H9 (cell line): Measurements from ENCODE around the gene DAPK1. TPM values are rescaled to one million over a fixed set of nuclear protein-coding genes. Genes with fewer than 3 reads are reported as not detected.
A peak's percentile ranks its signal among the peaks of the same experiment; 100 is the strongest.

ENCODE experiments used
- DNase-seq: peaks from one replicate; pipeline ENCODE4 v3.0.0-alpha.2; 2017
- H2AFZ ChIP-seq: one replicate; pipeline ENCODE4 v1.6.1; 2013; ENCODE audit warnings: mild to moderate bottlenecking, low read length, control low read depth, moderate library complexity
- H2AK5ac ChIP-seq: 2 replicates; pipeline ENCODE4 v1.6.1; 2013; ENCODE audit warnings: low read length, control low read depth, mixed read lengths; ENCODE audit not compliant: insufficient read length
- H2BK120ac ChIP-seq: one replicate; pipeline ENCODE4 v1.6.1; 2013; ENCODE audit warnings: low read depth, mild to moderate bottlenecking, low read length, control low read depth, inconsistent platforms; ENCODE audit not compliant: poor library complexity, severe bottlenecking
- H2BK12ac ChIP-seq: 2 replicates; pipeline ENCODE4 v1.6.1; 2013; ENCODE audit warnings: low read length, control low read depth, mixed read lengths, low read depth; ENCODE audit not compliant: insufficient read length
- H2BK15ac ChIP-seq: 2 replicates; pipeline ENCODE4 v1.6.1; 2013; ENCODE audit warnings: low read depth, low read length, control low read depth
- H2BK20ac ChIP-seq: one replicate; pipeline ENCODE4 v1.6.1; 2013; ENCODE audit warnings: low read depth, mild to moderate bottlenecking, low read length, control low read depth, inconsistent platforms; ENCODE audit not compliant: poor library complexity, severe bottlenecking
- H2BK5ac ChIP-seq: 2 replicates; pipeline ENCODE4 v1.6.1; 2013; ENCODE audit warnings: low read length, control low read depth, mixed read lengths; ENCODE audit not compliant: insufficient read length
- H3K14ac ChIP-seq: 2 replicates; pipeline ENCODE4 v1.6.1; 2013; ENCODE audit warnings: low read length, control low read depth; ENCODE audit not compliant: insufficient read depth
- H3K18ac ChIP-seq: 2 replicates; pipeline ENCODE4 v1.6.1; 2013; ENCODE audit warnings: low read depth, mild to moderate bottlenecking, mixed read lengths, low read length, control low read depth; ENCODE audit not compliant: insufficient read length
- H3K23ac ChIP-seq: 2 replicates; pipeline ENCODE4 v1.6.1; 2013; ENCODE audit warnings: low read length, control low read depth, mixed read lengths, low read depth; ENCODE audit not compliant: insufficient read length
- H3K23me2 ChIP-seq: 2 replicates; pipeline ENCODE4 v1.6.1; 2013; ENCODE audit warnings: low read depth, mild to moderate bottlenecking, mixed read lengths, low read length, control low read depth; ENCODE audit not compliant: insufficient read length, poor library complexity, severe bottlenecking
- H3K27ac ChIP-seq: 2 replicates; pipeline ENCODE4 v1.5.1; 2013; ENCODE audit warnings: low read length, control low read depth, mixed read lengths, low read depth; ENCODE audit not compliant: insufficient read length
- H3K27me3 ChIP-seq: 2 replicates; pipeline ENCODE4 v1.6.1; 2013; ENCODE audit warnings: low read length, control low read depth, inconsistent platforms; ENCODE audit not compliant: insufficient read depth
- H3K4ac ChIP-seq: 2 replicates; pipeline ENCODE4 v1.6.1; 2013; ENCODE audit warnings: low read depth, mild to moderate bottlenecking, control low read depth, inconsistent platforms, low read length, moderate library complexity
- H3K4me1 ChIP-seq: 2 replicates; pipeline ENCODE4 v1.6.1; 2013; ENCODE audit warnings: low read length, control low read depth, inconsistent platforms; ENCODE audit not compliant: insufficient read depth
- H3K4me2 ChIP-seq: 2 replicates; pipeline ENCODE4 v1.6.1; 2013; ENCODE audit warnings: low read length, control low read depth, mixed read lengths; ENCODE audit not compliant: insufficient read length, insufficient read depth
- H3K56ac ChIP-seq: 2 replicates; pipeline ENCODE4 v1.6.1; 2013; ENCODE audit warnings: low read depth, mild to moderate bottlenecking, mixed read lengths, low read length, control low read depth; ENCODE audit not compliant: insufficient read length
- H3K79me1 ChIP-seq: 2 replicates; pipeline ENCODE4 v1.6.1; 2013; ENCODE audit warnings: low read depth, mild to moderate bottlenecking, moderate library complexity, low read length, control low read depth, inconsistent platforms; ENCODE audit not compliant: insufficient read depth, poor library complexity, severe bottlenecking
- H3K79me2 ChIP-seq: 2 replicates; pipeline ENCODE4 v1.6.1; 2013; ENCODE audit warnings: low read length, control low read depth, inconsistent platforms; ENCODE audit not compliant: insufficient read depth
- H3K9ac ChIP-seq: 2 replicates; pipeline ENCODE4 v1.6.1; 2013; ENCODE audit warnings: low read length, control low read depth, mixed read lengths; ENCODE audit not compliant: insufficient read length; ENCODE audit errors: extremely low read depth
- H3K9me3 ChIP-seq: one replicate; pipeline ENCODE4 v1.6.1; 2013; ENCODE audit warnings: low read depth, low read length, inconsistent platforms; ENCODE audit not compliant: control insufficient read depth
- H3T11ph ChIP-seq: one replicate; pipeline ENCODE4 v1.6.1; 2013; ENCODE audit warnings: mild to moderate bottlenecking, low read length, control low read depth, inconsistent platforms
- H4K20me1 ChIP-seq: one replicate; pipeline ENCODE4 v1.6.1; 2013; ENCODE audit not compliant: control insufficient read depth, insufficient read length, insufficient read depth
- H4K5ac ChIP-seq: 2 replicates; pipeline ENCODE4 v1.6.1; 2013; ENCODE audit warnings: low read depth, mild to moderate bottlenecking, mixed read lengths, low read length, control low read depth; ENCODE audit not compliant: insufficient read length
- H4K8ac ChIP-seq: replicated peaks from 2 replicates; pipeline ENCODE4 v1.6.1; 2013; ENCODE audit warnings: low read length, control low read depth, mixed read lengths, low read depth; ENCODE audit not compliant: insufficient read length
- H4K91ac ChIP-seq: 2 replicates; pipeline ENCODE4 v1.6.1; 2013; ENCODE audit warnings: low read depth, mild to moderate bottlenecking, moderate library complexity, mixed read lengths, low read length, control low read depth; ENCODE audit not compliant: insufficient read length
- H3K27ac Mint-ChIP-seq, 3 experiments: 2 replicates in 2 of 3; 3 replicates in 1 of 3; pipeline ENCODE4 v1.8.0; 2020 to 2021; ENCODE audit warnings: mixed read lengths in 3 of 3, mild to moderate bottlenecking in 1 of 3, moderate library complexity in 1 of 3
- H3K27me3 Mint-ChIP-seq: 2 replicates; pipeline ENCODE4 v1.8.0; 2021; ENCODE audit warnings: low read depth, mild to moderate bottlenecking, moderate library complexity, mixed read lengths
- H3K36me3 Mint-ChIP-seq, 3 experiments: 2 replicates in 2 of 3; 3 replicates in 1 of 3; pipeline ENCODE4 v1.8.0; 2020 to 2021; ENCODE audit warnings: low read depth in 3 of 3, mixed read lengths in 3 of 3; ENCODE audit not compliant: insufficient read depth in 1 of 3
- H3K4me1 Mint-ChIP-seq, 2 experiments: 2 replicates each; pipeline ENCODE4 v1.8.0; 2020; ENCODE audit warnings: mixed read lengths in 2 of 2
- H3K4me3 Mint-ChIP-seq, 2 experiments: 2 replicates in 1 of 2; 3 replicates in 1 of 2; pipeline ENCODE4 v1.8.0; 2020 to 2021; ENCODE audit warnings: mild to moderate bottlenecking in 2 of 2, mixed read lengths in 2 of 2, moderate library complexity in 1 of 2
- H3K9me3 Mint-ChIP-seq, 2 experiments: 2 replicates in 1 of 2; 3 replicates in 1 of 2; pipeline ENCODE4 v1.8.0; 2020; ENCODE audit warnings: mild to moderate bottlenecking in 2 of 2, mixed read lengths in 2 of 2, moderate library complexity in 1 of 2
- CTCF ChIP-seq: fragments of 200-600 bp; sonication (generic); conservative IDR thresholded peaks from 3 replicates; pipeline ENCODE4 v1.8.0; 2021; ENCODE audit warnings: antibody characterized with exemption, mild to moderate bottlenecking
- WGBS: extraction: QIAGEN DNeasy Blood & Tissue Kit; methylation state at CpG from one replicate; pipeline ENCODE4 v1.1.7; 2013; ENCODE audit warnings: missing lambda C conversion rate, low lambda C conversion rate, mixed read lengths; ENCODE audit not compliant: insufficient read length; ENCODE audit errors: extremely low coverage; 5-methylcytosine and 5-hydroxymethylcytosine counted together
- total RNA-seq: library from RNA; stranded (reverse); gene quantifications from 2 replicates; pipeline ENCODE4 v1.2.1, GENCODE V29; 2021

The DAPK1 gene
- total RNA-seq, 1 experiment from 2014 or later, result 79.4 TPM

GRCh38 chr9:87464110-87464991 lies 33.3 kb upstream of the DAPK1 start:
- Histone ChIP-seq H3K56ac (no peak overlapping the region), H3K23me2 (no peaks in the 10 kb centered on the region), H3T11ph (no peak overlapping the region), H3K23ac (no peak overlapping the region), H3K4me2 (no peak overlapping the region), H2BK12ac (no peak overlapping the region), H3K18ac (no peak overlapping the region), H4K5ac (no peak overlapping the region), H3K27ac (no peak overlapping the region), H4K8ac (no peak overlapping the region), H3K79me1 (no peaks in the 10 kb centered on the region), H3K27me3 (no peaks in the 10 kb centered on the region), H2BK20ac (no peak overlapping the region), H2BK120ac (no peak overlapping the region), H3K79me2 (no peaks in the 10 kb centered on the region), H2BK15ac (no peak overlapping the region), H3K14ac (no peak overlapping the region), H2AFZ (no peak overlapping the region), H3K4ac (no peak overlapping the region), H2BK5ac (no peak overlapping the region), H3K9me3 (no peaks in the 10 kb centered on the region), H3K4me1 (no peaks in the 10 kb centered on the region; the same call in 1 of the 2 replicates), H2AK5ac (no peak overlapping the region), H4K91ac (no peak overlapping the region), H3K9ac (no peak overlapping the region), H4K20me1 (no peaks in the 10 kb centered on the region)
- peak overlapping the region in 2 of 3 experiments; percentile 44 to 72; a peak in 3 of 7 replicates for H3K27ac Mint-ChIP-seq
- H3K4me1 Mint-ChIP-seq, result peaks cover 6 to 11% of the 10 kb centered on the region in 2 experiments; a peak in 3 of 4 replicates
- no peaks in the 10 kb centered on the region for H3K9me3 Mint-ChIP-seq
- H3K27me3 Mint-ChIP-seq, result no peaks in the 10 kb centered on the region
- DNase-seq, result no peak
- WGBS, result no CpG with 5 or more reads among the region's 7 CpGs
- no peak overlapping the region for H3K4me3 Mint-ChIP-seq
- no peak for TF ChIP-seq CTCF
- 0 out of 7 replicates have a peak, but pooled peaks cover 0 to 3% (median 0%) of the 10 kb centered on the region in 3 experiments for H3K36me3 Mint-ChIP-seq
